Islet of Langerhans (tissue), 1 donor: Measurements from ENCODE around the gene NECTIN3.

Source experiments
- FAIRE-seq: peaks from one replicate; lab custom pipeline; 2011; peaks lifted over from hg19 to GRCh38; lab: Jason Lieb, UNC

The NECTIN3 gene, protein sequence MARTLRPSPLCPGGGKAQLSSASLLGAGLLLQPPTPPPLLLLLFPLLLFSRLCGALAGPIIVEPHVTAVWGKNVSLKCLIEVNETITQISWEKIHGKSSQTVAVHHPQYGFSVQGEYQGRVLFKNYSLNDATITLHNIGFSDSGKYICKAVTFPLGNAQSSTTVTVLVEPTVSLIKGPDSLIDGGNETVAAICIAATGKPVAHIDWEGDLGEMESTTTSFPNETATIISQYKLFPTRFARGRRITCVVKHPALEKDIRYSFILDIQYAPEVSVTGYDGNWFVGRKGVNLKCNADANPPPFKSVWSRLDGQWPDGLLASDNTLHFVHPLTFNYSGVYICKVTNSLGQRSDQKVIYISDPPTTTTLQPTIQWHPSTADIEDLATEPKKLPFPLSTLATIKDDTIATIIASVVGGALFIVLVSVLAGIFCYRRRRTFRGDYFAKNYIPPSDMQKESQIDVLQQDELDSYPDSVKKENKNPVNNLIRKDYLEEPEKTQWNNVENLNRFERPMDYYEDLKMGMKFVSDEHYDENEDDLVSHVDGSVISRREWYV

GRCh38 chr3:111071257-111072030 is at the start of gene NECTIN3:
NECTIN3 (plus strand) TSS chr3:111071816; CDS start chr3:111072018, 202 bp downstream.
- peak; percentile 9 for FAIRE-seq

DNA sequence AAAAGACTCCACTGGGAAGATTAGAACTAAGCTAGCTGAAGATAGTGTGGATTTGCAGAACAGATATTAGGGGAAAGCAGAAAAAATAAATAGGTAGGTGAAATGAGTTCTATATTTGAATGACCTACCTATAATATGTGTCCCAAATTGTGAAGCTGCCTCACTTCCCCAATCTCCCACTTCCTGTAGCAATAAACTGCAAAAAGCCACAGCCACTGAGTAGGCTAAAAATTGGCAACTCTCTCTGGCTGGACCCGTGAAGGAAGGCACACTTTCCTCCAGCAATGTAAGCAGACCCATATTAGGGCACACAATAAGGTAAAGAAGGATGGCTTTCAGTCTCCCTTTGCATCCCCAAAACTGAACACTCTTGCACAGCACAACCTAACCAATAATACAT is 43.7 kb upstream of the NECTIN3 start:
- no peak for FAIRE-seq

- no peak for FAIRE-seq
Observed at GRCh38 chr3:111031538-111031937, 40.1 kb upstream of the NECTIN3 start.

DNA sequence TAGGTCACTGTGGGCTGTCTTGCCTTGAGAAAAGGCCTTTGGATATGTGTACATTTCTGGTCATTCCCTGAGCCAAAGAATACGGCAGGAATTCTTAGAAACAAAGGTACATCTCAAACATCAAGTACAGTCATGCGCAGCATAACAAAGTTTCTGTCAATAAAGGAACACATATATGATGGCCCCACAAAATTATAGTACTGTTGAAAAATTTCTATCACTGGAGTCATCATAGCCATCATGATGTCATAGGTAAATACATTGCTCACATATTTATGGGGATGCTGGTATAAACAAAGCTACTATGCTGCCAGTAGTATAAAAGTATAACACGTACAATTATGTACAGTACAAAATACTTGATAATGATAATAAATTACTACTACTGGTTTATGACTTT is 38.9 kb upstream of the NECTIN3 start:
- FAIRE-seq = no peak

- FAIRE-seq = peak; percentile 65
Observed at GRCh38 chr3:111033470-111034050, 38.1 kb upstream of the NECTIN3 start.

- no peak for FAIRE-seq
Observed at GRCh38 chr3:111035316-111035715, 36.3 kb upstream of the NECTIN3 start.

DNA sequence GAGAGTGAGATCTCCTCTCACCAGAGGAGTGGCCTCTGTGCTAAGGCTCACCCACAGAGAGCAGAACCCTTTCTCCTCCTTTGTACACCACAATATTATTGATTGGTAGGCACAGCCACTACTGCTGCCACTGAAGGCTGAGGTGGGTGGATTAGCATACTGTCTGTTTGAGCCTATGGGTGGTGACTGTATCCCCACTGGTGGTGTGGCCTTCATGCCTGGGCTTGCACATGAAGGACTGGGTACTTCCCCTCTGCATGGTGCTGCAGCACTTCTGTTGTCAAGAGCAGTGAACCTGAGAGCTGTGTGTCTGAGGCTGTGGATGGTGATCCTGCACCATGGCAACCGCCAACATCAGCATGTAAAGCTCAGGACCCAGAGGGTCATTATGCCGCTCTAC is 35.7 kb upstream of the NECTIN3 start:
- FAIRE-seq = no peak

GRCh38 chr3:111040959-111041358 is 30.7 kb upstream of the NECTIN3 start:
- FAIRE-seq = no peak

- FAIRE-seq = no peak
Observed at GRCh38 chr3:111045564-111045963, 26.1 kb upstream of the NECTIN3 start.

- FAIRE-seq = no peak
Observed at GRCh38 chr3:111047042-111047441, 24.6 kb upstream of the NECTIN3 start.

DNA sequence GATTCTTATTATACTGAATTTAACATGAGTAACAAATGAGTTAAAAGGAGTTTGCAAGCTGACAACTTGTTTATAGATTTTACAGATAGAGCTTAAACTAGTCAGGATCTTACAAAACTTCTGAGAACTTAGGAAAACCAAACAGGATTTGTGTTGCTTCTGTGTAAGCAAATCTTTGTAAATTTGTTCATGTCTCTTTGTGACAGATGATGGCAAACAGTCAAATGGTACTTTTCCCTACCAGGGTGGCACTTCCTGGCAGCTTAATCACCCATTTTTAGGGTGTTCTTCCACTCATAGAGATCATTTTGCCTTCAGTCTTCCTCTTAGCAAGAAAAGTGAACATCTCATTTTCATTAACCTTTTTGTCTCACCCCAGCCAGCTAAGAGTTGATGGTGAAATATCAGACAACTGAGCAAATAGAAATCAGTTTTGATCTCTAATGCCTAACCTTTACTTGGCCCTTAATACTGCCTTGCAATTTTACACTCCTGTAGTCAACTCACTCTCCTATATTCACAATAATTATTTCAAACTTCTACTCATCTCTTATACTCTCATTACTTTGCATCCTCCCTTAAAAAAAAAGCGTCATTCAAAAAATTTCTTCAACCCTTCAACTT is 23.7 kb upstream of the NECTIN3 start:
- peak; percentile 95 for FAIRE-seq

DNA sequence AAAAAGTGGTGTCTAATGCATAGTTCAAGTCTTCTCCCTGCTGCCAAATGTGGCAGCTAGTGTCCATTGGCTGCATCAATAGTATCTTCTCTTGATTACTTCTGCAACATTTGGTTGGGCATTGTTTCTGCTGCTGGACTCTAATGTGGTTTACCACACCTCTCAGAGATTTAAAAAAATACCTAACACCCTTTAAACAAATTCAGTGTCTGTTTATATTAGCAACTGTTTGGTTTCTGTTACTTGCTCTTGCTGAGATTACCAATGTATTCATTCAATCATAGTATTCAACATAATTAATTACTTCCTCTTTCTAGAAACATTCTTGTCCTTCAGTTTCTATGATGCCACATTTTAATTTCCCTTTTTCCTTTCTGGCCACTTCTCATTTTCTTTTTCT is 20.3 kb upstream of the NECTIN3 start:
- no peak for FAIRE-seq

- FAIRE-seq = no peak
Observed at GRCh38 chr3:111068574-111068973, 3.0 kb upstream of the NECTIN3 start.

DNA sequence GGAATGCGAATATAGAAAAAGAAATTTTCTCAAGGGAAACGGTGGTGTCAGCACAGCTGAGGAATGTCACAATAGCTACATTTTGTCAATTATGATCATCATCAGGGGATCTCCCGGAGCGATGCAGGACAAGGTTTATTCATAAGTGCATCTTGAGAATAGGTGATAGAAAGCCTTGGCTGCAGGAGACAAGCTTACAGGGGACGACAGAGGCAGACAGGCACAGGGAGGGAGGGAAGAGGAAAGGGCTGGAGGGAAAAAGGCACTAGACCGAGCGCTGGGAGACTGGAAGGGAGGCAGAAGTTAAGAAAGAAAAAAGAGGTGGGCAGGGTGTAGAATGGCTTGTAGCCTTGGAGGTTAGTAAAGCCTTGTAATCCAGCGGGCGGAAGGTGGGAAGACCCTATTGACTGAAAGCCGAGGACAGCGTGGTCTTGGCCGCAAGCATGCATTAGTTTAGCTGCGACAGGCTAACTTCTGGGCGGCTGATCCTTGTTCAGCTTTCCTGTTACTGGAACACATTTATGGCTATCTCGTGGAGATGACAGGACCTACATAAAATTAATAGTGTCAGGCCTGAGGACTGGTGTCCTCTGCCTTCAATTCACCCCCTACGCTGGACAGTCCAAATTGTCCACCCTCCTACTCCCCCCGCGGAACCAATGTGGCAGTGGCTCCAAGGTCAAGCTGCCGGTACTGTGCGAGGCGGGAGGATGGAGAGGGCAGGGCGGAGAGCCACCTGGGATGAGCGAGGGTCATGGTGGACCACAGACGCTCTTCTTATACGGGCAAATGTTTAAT is 1.4 kb upstream of the NECTIN3 start:
- no peak for FAIRE-seq

- no peak for FAIRE-seq
Observed at GRCh38 chr3:111070772-111071256, 802 bp upstream of the NECTIN3 start.

DNA sequence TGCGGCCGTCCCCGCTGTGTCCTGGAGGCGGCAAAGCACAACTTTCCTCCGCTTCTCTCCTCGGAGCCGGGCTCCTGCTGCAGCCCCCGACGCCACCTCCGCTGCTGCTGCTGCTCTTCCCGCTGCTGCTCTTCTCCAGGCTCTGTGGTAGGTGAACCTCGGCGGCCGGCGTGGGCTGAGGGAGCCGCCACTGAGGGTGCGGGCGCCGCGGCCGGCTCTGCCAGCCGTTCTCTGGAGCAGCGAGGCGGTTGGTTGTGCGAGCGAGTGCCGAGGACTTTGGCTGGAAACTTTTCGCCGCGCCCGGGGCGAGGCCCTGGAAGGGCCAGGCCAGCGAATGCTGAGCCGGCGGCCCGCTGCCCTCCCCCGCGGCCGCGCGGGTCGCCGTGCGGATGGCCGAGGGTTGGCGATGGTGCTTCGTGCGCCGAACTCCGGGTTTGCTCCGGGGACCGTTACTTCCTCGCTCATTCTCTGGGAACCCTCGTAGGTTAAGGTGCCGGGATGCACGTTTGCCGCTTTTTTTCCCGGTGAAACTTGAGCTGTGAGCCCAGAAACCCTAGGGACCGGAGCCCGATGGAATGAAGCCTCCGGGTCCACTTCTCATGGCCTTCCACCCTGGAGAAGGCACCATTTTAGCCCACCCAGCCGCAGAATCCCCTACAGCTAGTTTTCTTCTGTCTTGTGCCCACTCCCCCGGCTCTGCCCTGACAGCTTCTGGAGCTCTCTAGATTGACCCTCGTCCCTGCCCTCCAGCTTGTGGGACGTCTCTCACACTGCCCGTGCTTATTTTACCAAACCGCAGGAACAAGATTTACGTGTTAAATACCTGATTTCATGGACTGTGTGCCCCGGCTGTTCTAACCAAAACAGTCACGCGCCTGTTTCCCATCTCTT is 660 bp downstream of the NECTIN3 start:
- FAIRE-seq = no peak

DNA sequence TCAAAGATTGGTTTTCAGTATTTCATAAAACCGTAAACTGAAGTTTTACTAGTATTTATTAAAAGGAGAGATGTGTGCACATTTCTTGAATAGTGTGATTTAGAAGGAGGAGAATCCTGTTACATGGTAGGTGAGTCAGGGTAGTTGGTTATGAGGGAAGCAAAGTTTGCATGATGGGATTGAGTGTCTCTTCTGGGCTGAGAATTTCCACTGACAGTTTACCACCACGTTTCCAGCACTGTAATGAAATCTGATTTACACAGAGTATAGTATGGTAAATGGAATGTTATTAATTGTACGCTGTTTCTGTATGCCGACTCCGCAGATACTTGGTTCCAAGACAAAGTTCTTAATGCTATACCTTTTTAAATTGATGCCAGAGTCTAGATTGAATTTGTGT is 1.6 kb downstream of the NECTIN3 start:
- FAIRE-seq = no peak

DNA sequence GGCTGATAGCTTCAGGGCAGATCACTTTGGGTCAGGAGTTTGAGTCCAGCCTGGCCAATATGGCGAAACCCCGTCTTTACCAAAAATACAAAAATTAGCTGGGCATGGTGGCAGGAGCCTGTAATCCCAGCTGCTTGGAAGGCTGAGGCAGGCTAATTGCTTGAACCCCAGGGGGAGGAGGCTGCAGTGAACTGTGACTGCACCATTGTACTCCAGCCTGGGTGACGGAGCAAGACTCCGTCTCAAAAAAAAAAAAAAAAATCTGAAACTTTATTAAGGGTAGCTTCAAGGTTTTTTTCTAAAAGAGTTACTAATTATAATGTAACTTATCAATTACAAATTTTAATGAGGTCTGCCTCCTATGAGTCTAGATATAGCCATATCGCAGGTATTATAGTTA is 5.1 kb downstream of the NECTIN3 start:
- no peak for FAIRE-seq

- FAIRE-seq = no peak
Observed at GRCh38 chr3:111077369-111077768, 5.8 kb downstream of the NECTIN3 start.

GRCh38 chr3:111080413-111080812 is 8.8 kb downstream of the NECTIN3 start:
- FAIRE-seq = peak; percentile 99
